ENCODE measurements around the gene DPT.

- no peak for TF ChIP-seq CTCF (IDR thresholded peaks at IDR 0.05)
- TF ChIP-seq POLR2A (IDR thresholded peaks at IDR 0.05), result no peak
Observed at GRCh38 chr1:168767894-168768584, 39.0 kb upstream of the DPT start.
